GM12872 (cell line): ENCODE results near the gene VDR.

ENCODE experiments used
- CTCF ChIP-seq: IDR thresholded peaks from 3 replicates; pipeline ENCODE4 v1.5.1; 2011; ENCODE audit warnings: low read depth, mild to moderate bottlenecking, low read length, moderate library complexity; ENCODE audit not compliant: insufficient read depth

VDR gene

GRCh38 chr12:47896633-47897032, 8.2 kb downstream of the VDR start:
- TF ChIP-seq CTCF = no peak

GRCh38 chr12:47896022-47896421, 8.8 kb downstream of the VDR start:
- no peak for TF ChIP-seq CTCF

GRCh38 chr12:47894652-47895051, 10.1 kb downstream of the VDR start:
- TF ChIP-seq CTCF = no peak

GRCh38 chr12:47894068-47894467, 10.7 kb downstream of the VDR start:
- TF ChIP-seq CTCF = no peak

- no peak for TF ChIP-seq CTCF
Observed at GRCh38 chr12:47892819-47893218, 12.0 kb downstream of the VDR start.

- TF ChIP-seq CTCF = no peak
Observed at GRCh38 chr12:47891356-47891755, 13.4 kb downstream of the VDR start.

- TF ChIP-seq CTCF = no peak
Observed at GRCh38 chr12:47889040-47889439, 15.8 kb downstream of the VDR start.
